Progenitor cell of endocrine pancreas (in vitro differentiated cells): ENCODE results near the gene ZNF346. TPM values are rescaled to one million over a fixed set of nuclear protein-coding genes. Genes with fewer than 3 reads are reported as not detected.

Experiments
- DNase-seq: peaks from one replicate; pipeline ENCODE4 v3.0.0; 2021; ENCODE audit warnings: low spot score; ENCODE audit not compliant: unreplicated experiment
- H3K27ac Mint-ChIP-seq: 2 replicates; pipeline ENCODE4 v1.8.0; 2021; ENCODE audit warnings: mild to moderate bottlenecking, moderate library complexity, mixed read lengths
- H3K27me3 Mint-ChIP-seq: 2 replicates; pipeline ENCODE4 v1.8.0; 2021; ENCODE audit warnings: mixed read lengths
- H3K36me3 Mint-ChIP-seq: 2 replicates; pipeline ENCODE4 v1.8.0; 2022; ENCODE audit warnings: mixed read lengths; ENCODE audit not compliant: insufficient read depth
- H3K4me1 Mint-ChIP-seq: 2 replicates; pipeline ENCODE4 v1.8.0; 2021; ENCODE audit warnings: low read depth, mixed read lengths
- H3K4me3 Mint-ChIP-seq: 2 replicates; pipeline ENCODE4 v1.8.0; 2021; ENCODE audit warnings: low read depth, mild to moderate bottlenecking, moderate library complexity, mixed read lengths
- H3K9me3 Mint-ChIP-seq: 2 replicates; pipeline ENCODE4 v1.8.0; 2021; ENCODE audit warnings: low read depth, mixed read lengths
- total RNA-seq: library from RNA; stranded (reverse); gene quantifications from 2 replicates; pipeline ENCODE4 v1.2.1, GENCODE V29; 2021
- TF ChIP-seq, protein P1 (sequence below): fragments of 200-600 bp; sonication (generic); IDR thresholded peaks from one replicate; pipeline ENCODE4 v1.5.0; 2021; ENCODE audit warnings: antibody characterized with exemption, mild to moderate bottlenecking; ENCODE audit not compliant: unreplicated experiment

The ZNF346 gene
- total RNA-seq, 1 donor from 2014 or later: 42.2 TPM

DNA sequence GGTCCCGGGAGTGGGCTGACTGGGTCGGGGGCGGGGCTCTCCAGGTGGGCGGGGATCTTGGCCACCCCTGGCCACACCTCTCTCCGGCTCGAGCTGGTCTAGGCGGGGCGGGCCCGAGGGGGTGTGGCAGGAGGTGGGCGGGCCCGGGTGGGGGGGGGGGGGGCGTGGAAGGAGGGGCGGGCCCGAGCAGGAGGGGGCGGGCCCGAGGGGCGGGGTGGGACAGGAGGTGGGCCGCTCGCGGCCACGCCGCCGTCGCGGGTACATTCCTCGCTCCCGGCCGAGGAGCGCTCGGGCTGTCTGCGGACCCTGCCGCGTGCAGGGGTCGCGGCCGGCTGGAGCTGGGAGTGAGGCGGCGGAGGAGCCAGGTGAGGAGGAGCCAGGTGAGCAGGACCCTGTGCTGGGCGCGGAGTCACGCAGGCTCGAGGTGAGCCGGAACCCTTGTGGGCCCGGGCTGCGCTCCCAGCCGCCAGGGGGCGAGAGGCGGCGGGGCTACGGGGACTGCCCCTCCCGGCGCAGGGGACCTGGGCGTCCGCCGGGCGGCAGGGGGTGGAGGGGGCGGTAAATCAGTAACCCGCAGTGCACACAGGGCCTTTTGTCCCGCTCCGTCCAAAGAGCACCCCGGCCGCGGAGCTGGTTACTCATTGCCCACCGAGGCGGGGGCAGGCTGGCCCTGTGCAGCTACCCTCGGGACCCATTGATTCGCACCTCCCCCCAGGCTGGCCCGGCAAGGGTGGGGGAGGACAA, 64.3 kb downstream of the ZNF346 start, which contains the start of gene FGFR4:
Gene FGFR4 (plus strand): TSS at position 262 of the 744 bp plus-strand sequence. CDS start 2,688 bp downstream, outside the sequence.
- DNase-seq: peak; percentile 95
- Mint-ChIP-seq H3K27ac (peak within 1 kb of the TSS; percentile 94), H3K9me3 (no peaks in the 10 kb centered on the region), H3K4me1 (peaks cover 42% of the 10 kb centered on the region), H3K27me3 (no peaks in the 10 kb centered on the region), H3K4me3 (peak within 1 kb of the TSS; percentile 91), H3K36me3 (peaks cover 9% of the 10 kb centered on the region)
- TF ChIP-seq, protein P1, sequence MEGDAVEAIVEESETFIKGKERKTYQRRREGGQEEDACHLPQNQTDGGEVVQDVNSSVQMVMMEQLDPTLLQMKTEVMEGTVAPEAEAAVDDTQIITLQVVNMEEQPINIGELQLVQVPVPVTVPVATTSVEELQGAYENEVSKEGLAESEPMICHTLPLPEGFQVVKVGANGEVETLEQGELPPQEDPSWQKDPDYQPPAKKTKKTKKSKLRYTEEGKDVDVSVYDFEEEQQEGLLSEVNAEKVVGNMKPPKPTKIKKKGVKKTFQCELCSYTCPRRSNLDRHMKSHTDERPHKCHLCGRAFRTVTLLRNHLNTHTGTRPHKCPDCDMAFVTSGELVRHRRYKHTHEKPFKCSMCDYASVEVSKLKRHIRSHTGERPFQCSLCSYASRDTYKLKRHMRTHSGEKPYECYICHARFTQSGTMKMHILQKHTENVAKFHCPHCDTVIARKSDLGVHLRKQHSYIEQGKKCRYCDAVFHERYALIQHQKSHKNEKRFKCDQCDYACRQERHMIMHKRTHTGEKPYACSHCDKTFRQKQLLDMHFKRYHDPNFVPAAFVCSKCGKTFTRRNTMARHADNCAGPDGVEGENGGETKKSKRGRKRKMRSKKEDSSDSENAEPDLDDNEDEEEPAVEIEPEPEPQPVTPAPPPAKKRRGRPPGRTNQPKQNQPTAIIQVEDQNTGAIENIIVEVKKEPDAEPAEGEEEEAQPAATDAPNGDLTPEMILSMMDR: peak; percentile 97

DNA sequence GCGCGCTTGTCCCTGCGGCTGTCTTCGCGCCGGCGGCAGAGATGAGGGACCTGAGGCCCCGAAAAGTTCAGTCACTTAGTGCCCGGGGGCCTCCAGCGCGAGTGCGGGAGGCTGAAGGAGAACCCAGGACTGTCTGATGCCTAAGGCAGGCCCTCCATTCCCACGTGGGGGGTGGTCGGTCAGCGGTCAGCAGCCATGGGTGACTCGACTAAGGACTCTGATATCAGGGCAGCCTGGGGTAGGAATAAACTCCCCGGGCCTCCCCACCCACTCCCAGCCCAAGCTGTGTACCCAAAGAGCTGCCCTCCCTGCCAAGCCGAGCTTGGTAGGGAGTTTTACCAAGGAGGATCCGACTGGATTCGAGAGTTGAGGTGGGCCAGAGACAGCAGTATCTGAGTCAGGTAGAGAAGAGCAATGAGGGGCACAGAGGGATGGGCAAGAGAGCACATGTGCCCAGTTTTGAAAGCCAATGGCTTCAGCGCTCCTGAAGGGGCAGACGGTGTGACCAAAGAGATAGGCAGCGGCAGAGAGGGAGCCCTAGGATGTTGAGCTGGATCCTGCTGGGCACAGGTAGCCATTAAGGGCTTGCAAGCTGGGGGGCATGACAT, 65.0 kb downstream of the ZNF346 start:
- H3K9me3 Mint-ChIP-seq: no peaks in the 10 kb centered on the region
- no peak for DNase-seq
- no peaks in the 10 kb centered on the region for H3K27me3 Mint-ChIP-seq
- H3K4me1 Mint-ChIP-seq: peaks cover 42% of the 10 kb centered on the region
- peaks cover 11% of the 10 kb centered on the region for H3K36me3 Mint-ChIP-seq
- TF ChIP-seq, protein P1: no peak
- H3K4me3 Mint-ChIP-seq: peak overlapping the region; percentile 91
- H3K27ac Mint-ChIP-seq: peak overlapping the region; percentile 94

DNA sequence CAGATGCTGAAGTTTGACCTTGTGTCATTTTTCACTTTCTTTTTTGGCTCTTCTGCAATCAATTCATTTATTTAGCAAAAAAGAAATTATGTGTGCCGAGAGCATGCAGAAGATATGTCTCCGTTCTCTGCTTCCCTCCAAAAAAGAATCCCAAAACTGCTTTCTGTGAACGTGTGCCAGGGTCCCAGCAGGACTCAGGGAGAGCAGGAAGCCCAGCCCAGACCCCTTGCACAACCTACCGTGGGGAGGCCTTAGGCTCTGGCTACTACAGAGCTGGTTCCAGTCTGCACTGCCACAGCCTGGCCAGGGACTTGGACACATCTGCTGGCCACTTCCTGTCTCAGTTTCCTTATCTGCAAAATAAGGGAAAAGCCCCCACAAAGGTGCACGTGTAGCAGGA, 66.6 kb downstream of the ZNF346 start:
- peaks cover 13% of the 10 kb centered on the region for H3K36me3 Mint-ChIP-seq
- no peak for DNase-seq
- peaks cover 36% of the 10 kb centered on the region for H3K4me1 Mint-ChIP-seq
- TF ChIP-seq, protein P1: no peak
- no peak overlapping the region for H3K27ac Mint-ChIP-seq
- no peaks in the 10 kb centered on the region for H3K9me3 Mint-ChIP-seq
- peak overlapping the region; percentile 70 for H3K4me3 Mint-ChIP-seq
- H3K27me3 Mint-ChIP-seq: no peaks in the 10 kb centered on the region

DNA sequence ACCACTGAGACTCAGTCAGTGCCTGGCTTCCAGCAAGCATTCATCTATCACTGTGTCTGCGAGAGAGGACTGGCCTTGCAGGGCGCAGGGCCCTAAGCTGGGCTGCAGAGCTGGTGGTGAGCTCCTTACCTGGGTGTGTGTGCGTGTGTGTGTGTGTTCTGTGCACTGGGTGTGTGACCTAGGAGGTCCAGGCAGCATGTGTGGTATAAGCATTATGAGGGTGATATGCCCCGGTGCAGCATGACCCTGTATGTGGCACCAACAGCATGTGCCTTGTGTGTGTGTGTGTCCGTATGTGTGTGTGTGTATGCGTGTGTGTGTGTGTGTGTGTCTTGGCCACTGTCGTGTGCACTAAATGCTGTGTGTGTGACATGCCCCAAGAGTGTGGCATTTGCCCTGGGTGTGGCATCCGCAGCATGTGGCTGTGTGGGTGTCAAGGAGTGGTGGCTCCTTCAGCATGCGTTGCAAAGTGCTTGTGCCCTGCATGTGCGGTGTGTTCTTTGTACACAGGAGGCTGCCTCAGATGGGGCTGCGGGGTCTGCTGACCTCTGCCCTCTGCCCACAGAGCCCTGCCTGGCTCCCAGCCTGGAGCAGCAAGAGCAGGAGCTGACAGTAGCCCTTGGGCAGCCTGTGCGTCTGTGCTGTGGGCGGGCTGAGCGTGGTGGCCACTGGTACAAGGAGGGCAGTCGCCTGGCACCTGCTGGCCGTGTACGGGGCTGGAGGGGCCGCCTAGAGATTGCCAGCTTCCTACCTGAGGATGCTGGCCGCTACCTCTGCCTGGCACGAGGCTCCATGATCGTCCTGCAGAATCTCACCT, 67.5 kb downstream of the ZNF346 start:
- Mint-ChIP-seq H3K9me3 (no peaks in the 10 kb centered on the region), H3K4me3 (peak overlapping the region; percentile 70), H3K36me3 (peaks cover 13% of the 10 kb centered on the region), H3K27ac (peak overlapping the region; percentile 69), H3K27me3 (no peaks in the 10 kb centered on the region), H3K4me1 (peaks cover 35% of the 10 kb centered on the region)
- TF ChIP-seq, protein P1: no peak
- no peak for DNase-seq

DNA sequence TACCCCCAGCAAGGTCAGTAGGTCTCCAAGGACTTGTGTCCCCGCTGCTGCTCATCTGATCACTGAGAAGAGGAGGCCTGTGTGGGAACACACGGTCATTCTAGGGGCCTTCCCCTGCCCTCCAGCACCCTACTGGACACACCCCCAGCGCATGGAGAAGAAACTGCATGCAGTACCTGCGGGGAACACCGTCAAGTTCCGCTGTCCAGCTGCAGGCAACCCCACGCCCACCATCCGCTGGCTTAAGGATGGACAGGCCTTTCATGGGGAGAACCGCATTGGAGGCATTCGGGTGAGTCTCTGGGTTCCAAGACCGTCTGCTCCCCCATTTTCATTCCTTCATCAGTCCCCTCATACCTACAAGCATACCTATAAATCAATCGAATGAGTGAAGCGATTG, 68.3 kb downstream of the ZNF346 start:
- H3K27ac Mint-ChIP-seq: no peak overlapping the region
- peaks cover 15% of the 10 kb centered on the region for H3K36me3 Mint-ChIP-seq
- H3K4me1 Mint-ChIP-seq: peaks cover 32% of the 10 kb centered on the region

More for the DNA sequence above, 68.3 kb downstream of the ZNF346 start:
- Mint-ChIP-seq H3K4me3 (no peak overlapping the region), H3K27me3 (no peaks in the 10 kb centered on the region), H3K9me3 (no peaks in the 10 kb centered on the region)
- TF ChIP-seq, protein P1: no peak
- no peak for DNase-seq
